ENCODE data around the gene CNTN5. TPM values are rescaled to one million over a fixed set of nuclear protein-coding genes. Genes with fewer than 3 reads are reported as not detected.

The CNTN5 gene
- total RNA-seq, 4 donors from 2014 or later = not detected

- Histone ChIP-seq H3K36me3 (no peaks in the 10 kb centered on the region), H3K9me3 (no peaks in the 10 kb centered on the region), H3K27ac (no peak overlapping the region), H3K4me1 (no peaks in the 10 kb centered on the region), H3K4me3 (no peak overlapping the region), H3K27me3 (no peaks in the 10 kb centered on the region)
- TF ChIP-seq EP300 (IDR thresholded peaks at IDR 0.05) (no peak), CTCF (IDR thresholded peaks at IDR 0.05) (no peak), POLR2A (IDR thresholded peaks at IDR 0.05) (no peak), POLR2AphosphoS5 (IDR thresholded peaks at IDR 0.05) (no peak)
- no peak for DNase-seq (ENCODE audit: low spot score in 2 of 2)
- WGBS = 71% methylated on average over 4 of the region's 4 CpGs
These were observed 370.5 kb downstream of the CNTN5 start for GRCh38 chr11:99391245-99391644.

- Histone ChIP-seq H3K4me3 (no peak overlapping the region), H3K36me3 (no peaks in the 10 kb centered on the region), H3K27ac (no peak overlapping the region), H3K9me3 (no peaks in the 10 kb centered on the region), H3K27me3 (no peaks in the 10 kb centered on the region), H3K4me1 (no peaks in the 10 kb centered on the region)
- no peak for TF ChIP-seq CTCF (IDR thresholded peaks at IDR 0.05)
- TF ChIP-seq POLR2A (IDR thresholded peaks at IDR 0.05) = no peak
- no peak for TF ChIP-seq EP300 (IDR thresholded peaks at IDR 0.05)
- TF ChIP-seq POLR2AphosphoS5 (IDR thresholded peaks at IDR 0.05) = no peak
- WGBS = 67% methylated on average over 2 of the region's 2 CpGs
- DNase-seq (ENCODE audit: low spot score in 2 of 2) = no peak
These were observed 385.6 kb downstream of the CNTN5 start for GRCh38 chr11:99406345-99406744.

- Histone ChIP-seq H3K9me3 (no peaks in the 10 kb centered on the region), H3K27me3 (no peaks in the 10 kb centered on the region), H3K27ac (no peak overlapping the region), H3K4me1 (no peaks in the 10 kb centered on the region), H3K36me3 (no peaks in the 10 kb centered on the region), H3K4me3 (no peak overlapping the region)
- no peak for DNase-seq (ENCODE audit: low spot score in 2 of 2)
- TF ChIP-seq POLR2A (IDR thresholded peaks at IDR 0.05) = no peak
- WGBS = 90% methylated on average over 3 of the region's 3 CpGs
These were observed 389.9 kb downstream of the CNTN5 start for GRCh38 chr11:99410636-99411035.

- H3K4me3 ChIP-seq = no peak overlapping the region
- H3K36me3 ChIP-seq = no peaks in the 10 kb centered on the region
- DNase-seq (ENCODE audit: low spot score in 2 of 2) = no peak
- H3K4me1 ChIP-seq = no peaks in the 10 kb centered on the region
- 28% methylated on average over 1 of the region's 1 CpG for WGBS
- H3K9me3 ChIP-seq = no peaks in the 10 kb centered on the region
- H3K27me3 ChIP-seq = no peaks in the 10 kb centered on the region
- TF ChIP-seq EP300 (IDR thresholded peaks at IDR 0.05) (no peak), CTCF (IDR thresholded peaks at IDR 0.05) (no peak), POLR2AphosphoS5 (IDR thresholded peaks at IDR 0.05) (no peak), POLR2A (IDR thresholded peaks at IDR 0.05) (no peak)
- H3K27ac ChIP-seq = no peak overlapping the region
These were observed 398.4 kb downstream of the CNTN5 start for GRCh38 chr11:99418927-99419720.

- TF ChIP-seq POLR2A (IDR thresholded peaks at IDR 0.05) (no peak), CTCF (IDR thresholded peaks at IDR 0.05) (no peak), POLR2AphosphoS5 (IDR thresholded peaks at IDR 0.05) (no peak), EP300 (IDR thresholded peaks at IDR 0.05) (no peak)
- H3K36me3 ChIP-seq = no peaks in the 10 kb centered on the region
- no peak overlapping the region for H3K4me3 ChIP-seq
- H3K27me3 ChIP-seq = no peaks in the 10 kb centered on the region
- no peaks in the 10 kb centered on the region for H3K9me3 ChIP-seq
- 65% methylated on average over 4 of the region's 4 CpGs for WGBS
- DNase-seq (ENCODE audit: low spot score in 2 of 2) = no peak
- no peaks in the 10 kb centered on the region for H3K4me1 ChIP-seq
- no peak overlapping the region for H3K27ac ChIP-seq
These were observed 399.2 kb downstream of the CNTN5 start for GRCh38 chr11:99419991-99420390.

All from suprapubic skin (tissue), 4 donors.